Neural cell (in vitro differentiated cells): ENCODE results near the gene IL24. TPM values are rescaled to one million over a fixed set of nuclear protein-coding genes. Genes with fewer than 3 reads are reported as not detected.

Experiments used
- H2AFZ ChIP-seq: fragments of 200-600, 300-800 bp; sonication (generic), shearing (Covaris generic); 2 replicates; pipeline ENCODE4 v1.6.0; 2014; ENCODE audit warnings: low read depth, mild to moderate bottlenecking, antibody characterized with exemption, low read length, moderate library complexity
- H3F3A ChIP-seq: fragments of 200-600 bp; shearing (Covaris generic); 2 replicates; pipeline ENCODE4 v1.6.1; 2016; ENCODE audit warnings: mild to moderate bottlenecking, moderate library complexity, mixed read lengths, antibody characterized with exemption, low read length; ENCODE audit not compliant: insufficient read depth, poor library complexity, severe bottlenecking
- H3K27ac ChIP-seq: fragments of 200-600, 300-800 bp; sonication (generic), shearing (Covaris generic); 2 replicates; pipeline ENCODE4 v1.5.1; 2014; ENCODE audit warnings: mild to moderate bottlenecking, low read length, moderate library complexity
- H3K27me3 ChIP-seq: fragments of 300-800, 200-600 bp; sonication (generic), shearing (Covaris generic); 2 replicates; pipeline ENCODE4 v1.6.0; 2014; ENCODE audit warnings: mild to moderate bottlenecking, low read depth, low read length, moderate library complexity; ENCODE audit not compliant: insufficient read depth
- H3K36me3 ChIP-seq: fragments of 300-800, 200-600 bp; sonication (generic), shearing (Covaris generic); 2 replicates; pipeline ENCODE4 v1.5.1; 2014; ENCODE audit warnings: mild to moderate bottlenecking, antibody characterized with exemption, low read length, moderate library complexity; ENCODE audit not compliant: insufficient read depth
- H3K4me2 ChIP-seq: fragments of 300-800, 200-600 bp; sonication (generic), shearing (Covaris generic); 2 replicates; pipeline ENCODE4 v1.6.0; 2014; ENCODE audit warnings: mild to moderate bottlenecking, low read length
- H3K4me3 ChIP-seq: fragments of 300-800, 200-600 bp; sonication (generic), shearing (Covaris generic); 2 replicates; pipeline ENCODE4 v1.5.1; 2014; ENCODE audit warnings: mild to moderate bottlenecking, low read length, moderate library complexity
- H3K79me2 ChIP-seq: fragments of 200-600 bp; shearing (Covaris generic); replicated peaks from 2 replicates; pipeline ENCODE4 v1.6.0; 2014; ENCODE audit warnings: mild to moderate bottlenecking, low read length, moderate library complexity; ENCODE audit not compliant: insufficient read depth
- H3K9ac ChIP-seq: fragments of 300-800, 200-600 bp; sonication (generic), shearing (Covaris generic); 2 replicates; pipeline ENCODE4 v1.6.1; 2016; ENCODE audit warnings: mild to moderate bottlenecking, low read length, mixed read lengths
- H3K9me2 ChIP-seq: fragments of 200-600 bp; shearing (Covaris generic); 2 replicates; pipeline ENCODE4 v1.6.1; 2016; ENCODE audit warnings: mild to moderate bottlenecking, low read length, mixed read lengths; ENCODE audit not compliant: insufficient read depth
- H3K9me3 ChIP-seq: fragments of 200-600, 300-800 bp; sonication (generic), shearing (Covaris generic); 2 replicates; pipeline ENCODE4 v1.6.1; 2016; ENCODE audit warnings: mild to moderate bottlenecking, mixed run types, low read length, moderate library complexity, mixed read lengths
- H4K20me1 ChIP-seq: fragments of 200-600 bp; shearing (Covaris generic); 2 replicates; pipeline ENCODE4 v1.6.1; 2016; ENCODE audit warnings: mild to moderate bottlenecking, mixed run types; ENCODE audit not compliant: insufficient read depth
- EP300 ChIP-seq: fragments of 450-650 bp; conservative IDR thresholded peaks from 2 replicates; pipeline ENCODE4 v1.6.1; 2014; ENCODE audit warnings: antibody characterized with exemption, mild to moderate bottlenecking, moderate library complexity; ENCODE audit not compliant: poor library complexity, severe bottlenecking
- EZH2 ChIP-seq: fragments of 200-600, 300-800 bp; shearing (Covaris generic), sonication (generic); IDR thresholded peaks from 2 replicates; pipeline ENCODE4 v1.6.1; 2014; ENCODE audit warnings: antibody characterized with exemption, low read length, borderline replicate concordance, mild to moderate bottlenecking; ENCODE audit not compliant: insufficient read depth, poor library complexity, severe bottlenecking
- MXI1 ChIP-seq: fragments of 450-650 bp; conservative IDR thresholded peaks from 2 replicates; pipeline ENCODE4 v1.6.1; 2014; ENCODE audit warnings: antibody characterized with exemption, mild to moderate bottlenecking; ENCODE audit not compliant: poor library complexity, severe bottlenecking
- POLR2AphosphoS5 ChIP-seq: IDR thresholded peaks from 2 replicates; pipeline ENCODE4 v1.6.1; 2012
- RAD21 ChIP-seq: fragments of 450-650 bp; conservative IDR thresholded peaks from 2 replicates; pipeline ENCODE4 v1.6.1; 2014; ENCODE audit warnings: antibody characterized with exemption, mild to moderate bottlenecking, moderate library complexity
- SMC3 ChIP-seq: fragments of 450-650 bp; conservative IDR thresholded peaks from 2 replicates; pipeline ENCODE4 v1.6.1; 2014; ENCODE audit warnings: antibody characterized with exemption, mild to moderate bottlenecking, moderate library complexity; ENCODE audit not compliant: poor library complexity
- TAF1 ChIP-seq: IDR thresholded peaks from 2 replicates; pipeline ENCODE4 v1.6.1; 2012; ENCODE audit warnings: low read depth
- polyA plus RNA-seq: library from polyadenylated mRNA; depleted of rRNA; stranded (reverse); fragments of >200 nt; gene quantifications from 2 replicates; pipeline ENCODE4 v1.2.3, GENCODE V29; 2014
- TF ChIP-seq, protein P1 (sequence below): fragments of 450-650 bp; IDR thresholded peaks from 2 replicates; pipeline ENCODE4 v1.5.1; 2014; ENCODE audit warnings: antibody characterized with exemption, mild to moderate bottlenecking, moderate library complexity; ENCODE audit not compliant: poor library complexity, severe bottlenecking
- TF ChIP-seq, protein P2 (sequence below): IDR thresholded peaks from 2 replicates; pipeline ENCODE4 v1.6.1; 2012; ENCODE audit warnings: borderline replicate concordance

The IL24 gene
- polyA plus RNA-seq, 1 donor from 2014 or later, result not detected

DNA sequence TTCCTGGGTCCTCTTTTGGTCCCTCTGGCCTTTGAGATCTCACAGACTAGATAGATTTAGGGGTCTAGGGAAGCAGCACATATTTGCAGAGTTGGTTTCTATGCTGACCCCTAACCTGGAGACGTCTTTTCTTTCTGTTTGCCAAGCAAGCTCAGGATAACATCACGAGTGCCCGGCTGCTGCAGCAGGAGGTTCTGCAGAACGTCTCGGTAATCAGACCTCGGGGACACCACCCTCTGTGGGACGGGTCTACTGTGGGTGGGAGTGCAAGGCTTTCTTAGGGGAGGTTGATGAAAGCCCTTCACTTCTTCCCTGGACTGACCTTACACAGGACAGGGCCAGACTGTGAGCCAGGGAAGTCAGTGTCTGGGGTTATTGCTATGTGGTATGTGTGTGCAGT is 2.9 kb downstream of the IL24 start:
- Histone ChIP-seq H4K20me1 (no peaks in the 10 kb centered on the region), H3K27me3 (no peaks in the 10 kb centered on the region), H3K9me3 (no peaks in the 10 kb centered on the region), H2AFZ (no peak overlapping the region), H3K9me2 (no peaks in the 10 kb centered on the region), H3F3A (no peaks in the 10 kb centered on the region), H3K27ac (no peak overlapping the region), H3K9ac (no peak overlapping the region), H3K4me3 (no peak overlapping the region), H3K79me2 (no peaks in the 10 kb centered on the region), H3K4me2 (no peak overlapping the region), H3K36me3 (no peaks in the 10 kb centered on the region)
- TF ChIP-seq POLR2AphosphoS5, result no peak
- TF ChIP-seq MXI1, result no peak
- TF ChIP-seq, protein P1, sequence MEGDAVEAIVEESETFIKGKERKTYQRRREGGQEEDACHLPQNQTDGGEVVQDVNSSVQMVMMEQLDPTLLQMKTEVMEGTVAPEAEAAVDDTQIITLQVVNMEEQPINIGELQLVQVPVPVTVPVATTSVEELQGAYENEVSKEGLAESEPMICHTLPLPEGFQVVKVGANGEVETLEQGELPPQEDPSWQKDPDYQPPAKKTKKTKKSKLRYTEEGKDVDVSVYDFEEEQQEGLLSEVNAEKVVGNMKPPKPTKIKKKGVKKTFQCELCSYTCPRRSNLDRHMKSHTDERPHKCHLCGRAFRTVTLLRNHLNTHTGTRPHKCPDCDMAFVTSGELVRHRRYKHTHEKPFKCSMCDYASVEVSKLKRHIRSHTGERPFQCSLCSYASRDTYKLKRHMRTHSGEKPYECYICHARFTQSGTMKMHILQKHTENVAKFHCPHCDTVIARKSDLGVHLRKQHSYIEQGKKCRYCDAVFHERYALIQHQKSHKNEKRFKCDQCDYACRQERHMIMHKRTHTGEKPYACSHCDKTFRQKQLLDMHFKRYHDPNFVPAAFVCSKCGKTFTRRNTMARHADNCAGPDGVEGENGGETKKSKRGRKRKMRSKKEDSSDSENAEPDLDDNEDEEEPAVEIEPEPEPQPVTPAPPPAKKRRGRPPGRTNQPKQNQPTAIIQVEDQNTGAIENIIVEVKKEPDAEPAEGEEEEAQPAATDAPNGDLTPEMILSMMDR, result no peak
- TF ChIP-seq EZH2, result no peak
- no peak for TF ChIP-seq EP300
- TF ChIP-seq, protein P2, sequence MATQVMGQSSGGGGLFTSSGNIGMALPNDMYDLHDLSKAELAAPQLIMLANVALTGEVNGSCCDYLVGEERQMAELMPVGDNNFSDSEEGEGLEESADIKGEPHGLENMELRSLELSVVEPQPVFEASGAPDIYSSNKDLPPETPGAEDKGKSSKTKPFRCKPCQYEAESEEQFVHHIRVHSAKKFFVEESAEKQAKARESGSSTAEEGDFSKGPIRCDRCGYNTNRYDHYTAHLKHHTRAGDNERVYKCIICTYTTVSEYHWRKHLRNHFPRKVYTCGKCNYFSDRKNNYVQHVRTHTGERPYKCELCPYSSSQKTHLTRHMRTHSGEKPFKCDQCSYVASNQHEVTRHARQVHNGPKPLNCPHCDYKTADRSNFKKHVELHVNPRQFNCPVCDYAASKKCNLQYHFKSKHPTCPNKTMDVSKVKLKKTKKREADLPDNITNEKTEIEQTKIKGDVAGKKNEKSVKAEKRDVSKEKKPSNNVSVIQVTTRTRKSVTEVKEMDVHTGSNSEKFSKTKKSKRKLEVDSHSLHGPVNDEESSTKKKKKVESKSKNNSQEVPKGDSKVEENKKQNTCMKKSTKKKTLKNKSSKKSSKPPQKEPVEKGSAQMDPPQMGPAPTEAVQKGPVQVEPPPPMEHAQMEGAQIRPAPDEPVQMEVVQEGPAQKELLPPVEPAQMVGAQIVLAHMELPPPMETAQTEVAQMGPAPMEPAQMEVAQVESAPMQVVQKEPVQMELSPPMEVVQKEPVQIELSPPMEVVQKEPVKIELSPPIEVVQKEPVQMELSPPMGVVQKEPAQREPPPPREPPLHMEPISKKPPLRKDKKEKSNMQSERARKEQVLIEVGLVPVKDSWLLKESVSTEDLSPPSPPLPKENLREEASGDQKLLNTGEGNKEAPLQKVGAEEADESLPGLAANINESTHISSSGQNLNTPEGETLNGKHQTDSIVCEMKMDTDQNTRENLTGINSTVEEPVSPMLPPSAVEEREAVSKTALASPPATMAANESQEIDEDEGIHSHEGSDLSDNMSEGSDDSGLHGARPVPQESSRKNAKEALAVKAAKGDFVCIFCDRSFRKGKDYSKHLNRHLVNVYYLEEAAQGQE, result no peak
- no peak for TF ChIP-seq RAD21
- TF ChIP-seq TAF1, result no peak
- TF ChIP-seq SMC3, result no peak

DNA sequence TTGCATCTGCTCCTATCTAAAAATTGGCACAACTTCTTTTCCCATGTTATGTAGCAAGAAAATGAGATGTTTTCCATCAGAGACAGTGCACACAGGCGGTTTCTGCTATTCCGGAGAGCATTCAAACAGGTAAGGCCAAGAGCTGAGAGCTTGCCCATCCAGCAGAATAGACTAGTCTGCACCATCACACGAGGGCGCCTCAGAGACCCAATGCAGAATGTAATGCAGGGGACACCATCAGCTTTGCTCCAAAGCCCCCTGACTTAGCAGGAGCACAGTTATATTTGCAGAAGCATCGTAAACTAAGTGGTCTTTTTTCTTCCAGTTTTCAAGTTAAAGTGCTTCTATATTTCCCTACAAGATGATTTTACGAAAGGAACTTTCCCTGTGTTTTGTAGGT is 4.7 kb downstream of the IL24 start:
- no peaks in the 10 kb centered on the region for H3K27me3 ChIP-seq
- no peaks in the 10 kb centered on the region for H3K36me3 ChIP-seq
- H3F3A ChIP-seq, result no peaks in the 10 kb centered on the region
- no peak overlapping the region for H3K4me3 ChIP-seq
- H2AFZ ChIP-seq, result no peak overlapping the region
- H3K9me2 ChIP-seq, result no peaks in the 10 kb centered on the region
- no peak overlapping the region for H3K9ac ChIP-seq
- H3K4me2 ChIP-seq, result no peak overlapping the region
- H3K9me3 ChIP-seq, result no peaks in the 10 kb centered on the region
- H4K20me1 ChIP-seq, result no peaks in the 10 kb centered on the region
- TF ChIP-seq, protein P1, result no peak
- TF ChIP-seq MXI1 (no peak), SMC3 (no peak), POLR2AphosphoS5 (no peak), EZH2 (no peak), EP300 (no peak), TAF1 (no peak), RAD21 (no peak)
- TF ChIP-seq, protein P2, result no peak
- no peak overlapping the region for H3K27ac ChIP-seq
- no peaks in the 10 kb centered on the region for H3K79me2 ChIP-seq
